Kidney epithelial cell (primary cell): Measurements from ENCODE around the gene LMNA. TPM values are rescaled to one million over a fixed set of nuclear protein-coding genes. Genes with fewer than 3 reads are reported as not detected.
"Not testable (repeated sequence)": the region's sequence is repeated elsewhere in the genome, so short reads cannot be mapped to it uniquely, and the experiment has no call there.

Experiments
- DNase-seq: peaks from one replicate; pipeline ENCODE4 v3.0.0-alpha.2; 2010; ENCODE audit warnings: low read depth
- H3K27me3 ChIP-seq: 2 replicates; pipeline ENCODE4 v1.6.0; 2011; ENCODE audit warnings: low read length; ENCODE audit not compliant: control insufficient read depth, insufficient read depth
- H3K36me3 ChIP-seq: 2 replicates; pipeline ENCODE4 v1.5.1; 2011; ENCODE audit warnings: low read length; ENCODE audit not compliant: control insufficient read depth, insufficient read depth
- H3K4me3 ChIP-seq: 2 replicates; pipeline ENCODE4 v1.5.1; 2011; ENCODE audit warnings: low read depth, mild to moderate bottlenecking, control low read depth, low read length
- total RNA-seq: library from RNA; depleted of rRNA; stranded (reverse); fragments of >200 nt; gene quantifications from 2 replicates; pipeline ENCODE4 v1.2.3, GENCODE V29; 2015
- TF ChIP-seq, protein P1 (sequence below): IDR thresholded peaks from 2 replicates; pipeline ENCODE4 v1.5.1; 2011; ENCODE audit warnings: mild to moderate bottlenecking, moderate library complexity, low read length, control low read depth, inconsistent platforms; ENCODE audit not compliant: insufficient read depth, poor library complexity, severe bottlenecking

The LMNA gene
- total RNA-seq, 1 donor from 2014 or later = 280 TPM

DNA sequence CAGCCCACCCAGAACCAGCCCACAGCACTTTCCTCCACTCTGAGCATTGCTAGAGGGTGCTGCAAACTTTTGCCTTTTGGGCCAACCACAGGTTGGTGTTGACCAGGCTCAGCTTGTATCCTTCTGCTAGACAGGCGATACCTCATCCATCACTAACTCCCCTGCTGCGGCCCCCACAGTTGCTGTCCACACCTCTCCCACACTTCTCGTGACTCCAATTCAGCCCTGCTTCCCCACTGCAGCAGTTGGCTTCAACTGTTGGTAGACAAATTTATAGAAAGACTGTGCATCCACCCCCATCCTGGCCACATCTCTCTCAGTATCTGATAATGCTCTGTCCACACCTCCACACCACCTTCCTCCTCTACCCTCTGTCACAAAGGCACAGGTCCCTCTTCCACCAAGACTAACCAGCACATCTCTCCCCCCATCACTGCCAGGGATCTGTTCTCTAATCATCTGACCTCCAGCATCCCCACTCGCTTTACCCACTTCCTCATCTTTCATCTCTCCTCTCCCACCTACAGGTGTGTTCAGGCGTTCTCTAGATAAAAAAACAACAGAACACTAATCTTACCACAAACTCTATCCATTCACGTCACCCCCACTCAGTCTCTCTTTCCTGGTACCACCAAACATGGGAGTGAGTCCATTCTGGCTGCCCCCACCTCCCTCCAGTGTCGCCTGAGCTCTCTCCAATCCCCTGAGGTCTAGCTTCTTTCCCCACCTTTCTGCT, 63.6 kb downstream of the LMNA start:
- DNase-seq = no peak
- Histone ChIP-seq H3K36me3 (no peaks in the 10 kb centered on the region), H3K4me3 (no peak overlapping the region), H3K27me3 (no peaks in the 10 kb centered on the region)
- TF ChIP-seq, protein P1, sequence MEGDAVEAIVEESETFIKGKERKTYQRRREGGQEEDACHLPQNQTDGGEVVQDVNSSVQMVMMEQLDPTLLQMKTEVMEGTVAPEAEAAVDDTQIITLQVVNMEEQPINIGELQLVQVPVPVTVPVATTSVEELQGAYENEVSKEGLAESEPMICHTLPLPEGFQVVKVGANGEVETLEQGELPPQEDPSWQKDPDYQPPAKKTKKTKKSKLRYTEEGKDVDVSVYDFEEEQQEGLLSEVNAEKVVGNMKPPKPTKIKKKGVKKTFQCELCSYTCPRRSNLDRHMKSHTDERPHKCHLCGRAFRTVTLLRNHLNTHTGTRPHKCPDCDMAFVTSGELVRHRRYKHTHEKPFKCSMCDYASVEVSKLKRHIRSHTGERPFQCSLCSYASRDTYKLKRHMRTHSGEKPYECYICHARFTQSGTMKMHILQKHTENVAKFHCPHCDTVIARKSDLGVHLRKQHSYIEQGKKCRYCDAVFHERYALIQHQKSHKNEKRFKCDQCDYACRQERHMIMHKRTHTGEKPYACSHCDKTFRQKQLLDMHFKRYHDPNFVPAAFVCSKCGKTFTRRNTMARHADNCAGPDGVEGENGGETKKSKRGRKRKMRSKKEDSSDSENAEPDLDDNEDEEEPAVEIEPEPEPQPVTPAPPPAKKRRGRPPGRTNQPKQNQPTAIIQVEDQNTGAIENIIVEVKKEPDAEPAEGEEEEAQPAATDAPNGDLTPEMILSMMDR = no peak

DNA sequence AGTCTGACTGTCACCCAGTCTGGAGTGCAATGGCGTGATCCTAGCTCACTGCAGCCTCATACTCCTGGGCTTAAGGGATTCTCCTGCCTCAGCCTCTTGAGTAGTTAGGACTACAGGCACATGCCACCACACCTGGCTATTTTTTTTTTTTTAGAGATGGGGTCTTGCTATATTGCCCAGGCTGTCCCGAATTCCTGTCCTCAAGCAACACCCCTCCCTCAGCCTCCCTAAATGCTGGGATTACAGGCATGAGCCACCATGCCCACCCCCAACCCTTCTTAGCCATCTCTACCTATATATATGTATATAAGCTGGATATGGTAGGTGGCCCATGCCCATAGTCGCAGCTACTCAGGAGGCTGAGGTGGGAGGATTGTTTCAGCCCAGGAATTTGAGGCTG, 66.0 kb downstream of the LMNA start:
- no peaks in the 10 kb centered on the region for H3K27me3 ChIP-seq
- TF ChIP-seq, protein P1 = no peak
- H3K36me3 ChIP-seq = no peaks in the 10 kb centered on the region
- no peak for DNase-seq
- no peak overlapping the region for H3K4me3 ChIP-seq

DNA sequence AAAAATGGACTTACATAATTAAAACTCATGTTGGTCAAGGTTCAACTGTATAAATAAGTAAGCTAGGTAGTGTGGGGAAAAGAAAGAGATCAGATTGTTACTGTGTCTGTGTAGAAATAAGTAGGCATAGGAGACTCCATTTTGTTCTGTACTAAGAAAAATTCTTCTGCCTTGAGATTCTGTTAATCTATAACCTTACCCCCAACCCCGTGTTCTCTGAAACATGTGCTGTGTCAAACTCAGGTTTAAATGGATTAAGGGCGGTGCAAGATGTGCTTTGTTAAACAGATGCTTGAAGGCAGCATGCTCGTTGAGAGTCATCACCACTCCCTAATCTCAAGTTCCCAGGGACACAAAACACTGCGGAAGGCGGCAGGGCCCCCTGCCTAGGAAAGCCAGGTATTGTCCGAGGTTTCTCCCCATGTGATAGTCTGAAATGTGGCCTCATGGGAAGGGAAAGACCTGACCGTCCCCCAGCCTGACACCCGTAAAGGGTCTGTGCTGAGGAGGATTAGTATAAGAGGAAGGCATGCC, 66.9 kb downstream of the LMNA start:
- not testable (repeated sequence) for H3K27me3 ChIP-seq, DNase-seq, H3K4me3 ChIP-seq, H3K36me3 ChIP-seq

DNA sequence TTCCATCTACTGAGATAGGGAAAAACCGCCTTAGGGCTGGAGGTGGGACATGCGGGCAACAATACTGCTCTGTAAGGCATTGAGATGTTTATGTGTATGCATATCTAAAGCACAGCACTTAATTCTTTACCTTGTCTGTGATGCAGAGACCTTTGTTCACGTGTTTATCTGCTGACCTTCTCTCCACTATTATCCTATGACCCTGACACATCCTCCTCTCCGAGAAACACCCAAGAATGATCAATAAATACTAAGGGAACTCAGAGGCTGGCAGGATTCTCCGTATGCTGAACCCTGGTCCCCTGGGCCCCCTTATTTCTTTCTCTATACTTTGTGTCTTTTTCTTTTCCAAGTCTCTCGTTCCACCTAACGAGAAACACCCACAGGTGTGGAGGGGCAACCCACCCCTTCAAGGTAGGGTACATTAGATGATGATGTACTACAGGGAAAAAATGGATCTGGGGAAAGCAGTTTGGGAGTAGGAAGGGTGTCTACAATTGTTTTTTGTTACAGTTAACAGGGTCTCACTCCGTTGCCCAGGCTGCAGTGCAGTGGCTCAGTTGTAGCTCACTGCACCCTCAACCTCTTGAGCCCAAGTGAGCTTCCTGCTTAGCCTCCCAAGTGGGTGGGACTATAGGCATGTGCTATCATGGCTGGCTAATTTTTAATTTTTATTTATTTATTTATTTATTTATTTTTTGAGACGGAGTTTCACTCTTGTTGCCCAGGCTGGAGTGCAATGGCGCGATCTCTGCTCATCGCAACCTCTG, 67.7 kb downstream of the LMNA start:
- not testable (repeated sequence) for H3K27me3 ChIP-seq, DNase-seq, H3K4me3 ChIP-seq, H3K36me3 ChIP-seq

DNA sequence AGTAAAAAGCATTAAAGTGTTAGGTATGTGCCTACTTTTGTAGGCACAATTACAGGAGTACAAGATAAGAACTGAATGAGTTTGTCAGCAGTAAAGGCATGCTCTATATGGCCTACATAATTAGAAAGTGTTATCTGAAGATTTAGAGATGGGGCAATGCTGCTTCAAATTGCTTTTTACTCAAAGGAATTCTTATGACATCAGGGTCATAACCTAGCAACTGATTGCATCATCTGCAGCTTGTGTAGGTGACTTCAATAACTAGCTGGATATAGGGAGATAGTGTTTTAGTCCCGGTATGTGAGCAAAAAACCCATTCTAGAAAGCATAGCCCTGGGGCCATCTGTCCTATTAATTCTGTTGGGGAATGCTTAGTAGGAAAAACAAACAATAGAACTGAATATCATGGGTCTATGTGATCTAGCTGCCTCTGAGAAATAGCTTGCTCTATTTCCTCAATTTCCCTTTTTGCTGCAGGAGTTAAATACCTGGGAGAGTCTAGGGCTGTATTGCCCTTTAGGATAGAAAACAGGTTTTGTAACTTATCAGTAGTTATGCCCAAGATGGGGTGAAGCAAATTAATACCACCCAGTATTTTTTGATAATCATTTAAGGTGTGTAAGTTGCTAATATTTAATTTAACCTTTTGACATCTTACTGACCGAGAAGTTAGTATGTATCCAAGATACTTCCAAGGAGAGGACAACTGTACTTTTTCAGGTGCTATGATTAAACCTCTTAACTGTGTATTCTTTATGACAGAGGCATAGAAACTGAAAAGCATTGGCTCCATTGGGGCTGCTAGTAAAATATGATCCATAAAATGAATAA, 72.1 kb downstream of the LMNA start:
- DNase-seq, H3K36me3 ChIP-seq, H3K27me3 ChIP-seq, H3K4me3 ChIP-seq: not testable (repeated sequence)

Other genes with a start within 250 kb of the LMNA start
- gene RIT1, start 203.4 kb upstream of the LMNA start, total RNA-seq = 34.8 and 38.8 TPM in 2 replicates
- gene KHDC4, start 180.3 kb upstream of the LMNA start, total RNA-seq = 31.5 and 32.2 TPM in 2 replicates
- gene RXFP4, start 173.1 kb upstream of the LMNA start, total RNA-seq = not detected in 2 replicates
- gene ARHGEF2, start 136.2 kb upstream of the LMNA start, total RNA-seq = 197 and 230 TPM in 2 replicates
- gene SSR2, start 93.8 kb upstream of the LMNA start, total RNA-seq = 348 and 428 TPM in 2 replicates
- gene UBQLN4, start 60.9 kb upstream of the LMNA start, total RNA-seq = 28.2 and 30.5 TPM in 2 replicates
- gene LAMTOR2, start 59.9 kb upstream of the LMNA start, total RNA-seq = 96.5 and 108 TPM in 2 replicates
- gene RAB25, start 53.6 kb upstream of the LMNA start, total RNA-seq = 30.4 and 46.0 TPM in 2 replicates
- 34.5 and 34.6 TPM in 2 replicates for gene MEX3A, start 32.2 kb upstream of the LMNA start, total RNA-seq
- gene SEMA4A, start 38.9 kb downstream of the LMNA start, total RNA-seq = 2.6 and 3.8 TPM in 2 replicates
- gene SLC25A44, start 79.4 kb downstream of the LMNA start, total RNA-seq = 14.4 and 18.2 TPM in 2 replicates
- 81.8 and 83.6 TPM in 2 replicates for gene PMF1, start 98.3 kb downstream of the LMNA start, total RNA-seq
- not detected in 2 replicates for gene BGLAP, start 127.5 kb downstream of the LMNA start, total RNA-seq
- gene PAQR6, start 133.3 kb downstream of the LMNA start, total RNA-seq = 2.5 TPM in 2 replicates
- 84.4 and 88.7 TPM in 2 replicates for gene SMG5, start 168.1 kb downstream of the LMNA start, total RNA-seq
- gene TMEM79, start 169.6 kb downstream of the LMNA start, total RNA-seq = 1.9 and 3.0 TPM in 2 replicates
- gene GLMP, start 181.0 kb downstream of the LMNA start, total RNA-seq = 91.5 and 104 TPM in 2 replicates
- not detected in 2 replicates for gene VHLL, start 184.6 kb downstream of the LMNA start, total RNA-seq
- 303 and 382 TPM in 2 replicates for gene CCT3, start 223.6 kb downstream of the LMNA start, total RNA-seq
- 0.25 TPM in 1 of 2 replicates, not detected in the other for gene TSACC, start 223.8 kb downstream of the LMNA start, total RNA-seq